Activated CD8-positive, alpha-beta T cell treated with anti-CD3 and anti-CD28 coated beads for 36 hours (primary cell): Measurements from ENCODE around the gene LRG1. TPM values are rescaled to one million over a fixed set of nuclear protein-coding genes. Genes with fewer than 3 reads are reported as not detected.
A peak's percentile ranks its signal among the peaks of the same experiment; 100 is the strongest.

Experiments used
- ATAC-seq: fragments of 200-7000 bp; cut with Tn5 transposase; one replicate; pipeline ENCODE4 v1.10.0; 2021; ENCODE audit warnings: mild to moderate bottlenecking, moderate library complexity
- CTCF ChIA-PET: fragments of 350-600 bp; sonication (Branson Sonifier 250); formaldehyde crosslinking; loops from one replicate; lab custom pipeline; 2021; ENCODE audit warnings: antibody characterized with exemption; lab: Charles Lee
- POLR2A ChIA-PET: fragments of 350-600 bp; sonication (Branson Sonifier 250); formaldehyde crosslinking; loops from one replicate; lab custom pipeline; 2021; ENCODE audit warnings: antibody characterized with exemption; lab: Charles Lee
- DNase-seq: peaks from one replicate; pipeline ENCODE4 v3.0.0-alpha.2; 2020
- H3K27ac Mint-ChIP-seq: one replicate; pipeline ENCODE4 v1.8.0; 2021; ENCODE audit warnings: mild to moderate bottlenecking, mixed read lengths
- H3K27me3 Mint-ChIP-seq: one replicate; pipeline ENCODE4 v1.8.0; 2021; ENCODE audit warnings: mixed read lengths
- H3K36me3 Mint-ChIP-seq: one replicate; pipeline ENCODE4 v1.8.0; 2021; ENCODE audit warnings: low read depth, mixed read lengths
- H3K4me1 Mint-ChIP-seq: one replicate; pipeline ENCODE4 v1.8.0; 2021; ENCODE audit warnings: low read depth, mixed read lengths
- H3K4me3 Mint-ChIP-seq: one replicate; pipeline ENCODE4 v1.8.0; 2021; ENCODE audit warnings: mild to moderate bottlenecking, moderate library complexity, mixed read lengths
- H3K9me3 Mint-ChIP-seq: one replicate; pipeline ENCODE4 v1.8.0; 2021; ENCODE audit warnings: mixed read lengths
- intact Hi-C: fragments of 100-400 bp; cut with micrococcal nuclease; formaldehyde crosslinking; loops from one replicate; pipeline ENCODE4 v1.10.0; 2022
- total RNA-seq, 2 experiments: library from RNA; stranded (reverse); gene quantifications; one replicate each; pipeline ENCODE4 v1.2.3, GENCODE V29; 2021
- TF ChIP-seq, protein P1 (sequence below): fragments of 200-600 bp; IDR thresholded peaks from one replicate; pipeline ENCODE4 v1.8.0; 2022; ENCODE audit warnings: antibody characterized with exemption, mild to moderate bottlenecking

LRG1 gene
- total RNA-seq, 2 experiments from 2014 or later: 0.09 TPM; not detected in 1

DNA sequence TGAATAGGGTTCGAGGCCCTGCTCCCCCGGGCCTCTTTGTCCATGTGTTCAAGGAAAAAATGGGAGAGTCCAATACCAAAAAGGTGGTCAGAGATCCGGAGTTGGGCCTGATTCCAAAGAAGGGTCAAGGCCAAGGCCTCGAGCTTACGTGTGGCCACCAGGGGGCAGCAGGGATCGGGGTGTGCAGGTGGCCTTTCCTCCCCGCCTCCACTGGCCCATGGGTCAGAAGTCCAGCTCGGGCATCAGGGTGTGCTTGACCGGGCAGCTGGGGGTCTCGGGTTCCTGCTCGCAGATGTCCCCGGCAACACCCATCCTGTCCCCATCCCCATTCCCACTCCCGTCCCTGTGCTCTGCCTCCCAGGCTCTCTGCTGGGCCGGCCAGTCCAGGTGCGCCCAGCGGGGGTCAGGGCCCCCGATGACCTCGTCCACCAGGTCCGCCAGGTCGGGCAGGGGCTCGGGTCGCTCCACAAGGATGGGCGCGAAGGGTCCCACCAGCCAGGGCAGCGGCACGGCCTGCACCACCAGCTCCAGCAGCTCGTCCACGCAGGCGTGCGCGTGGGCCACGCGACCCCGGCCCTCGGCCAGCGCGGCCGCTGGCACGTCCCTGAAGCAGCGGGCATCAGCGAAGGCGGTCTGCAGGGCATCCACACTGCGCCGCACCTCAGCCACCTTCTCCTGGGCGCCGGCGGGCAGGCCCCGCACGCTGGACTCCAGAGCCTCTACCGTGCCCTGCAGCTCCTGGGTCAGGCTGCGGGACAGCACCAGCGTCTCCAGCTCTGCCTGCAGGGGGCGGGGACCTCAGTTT is 16.3 kb downstream of the LRG1 start:
- no peak for ATAC-seq
- no peaks in the 10 kb centered on the region for H3K9me3 Mint-ChIP-seq
- no peaks in the 10 kb centered on the region for H3K4me1 Mint-ChIP-seq
- CTCF ChIA-PET: interaction anchor here (0.6 to 4.1 kb wide), 20 partner anchors 9 to 434 kb away, joined by 3 to 39 read pairs (median 3); partner anchors contain the start of genes LRG1 and PLIN5
- POLR2A ChIA-PET: interaction anchor here (0.6 to 1.3 kb wide), 2 partner anchors 11 to 323 kb away, joined by 3 to 5 read pairs; partner anchors contain the start of gene PLIN5
- DNase-seq: peak; percentile 43
- H3K4me3 Mint-ChIP-seq: no peak overlapping the region
- TF ChIP-seq, protein P1, sequence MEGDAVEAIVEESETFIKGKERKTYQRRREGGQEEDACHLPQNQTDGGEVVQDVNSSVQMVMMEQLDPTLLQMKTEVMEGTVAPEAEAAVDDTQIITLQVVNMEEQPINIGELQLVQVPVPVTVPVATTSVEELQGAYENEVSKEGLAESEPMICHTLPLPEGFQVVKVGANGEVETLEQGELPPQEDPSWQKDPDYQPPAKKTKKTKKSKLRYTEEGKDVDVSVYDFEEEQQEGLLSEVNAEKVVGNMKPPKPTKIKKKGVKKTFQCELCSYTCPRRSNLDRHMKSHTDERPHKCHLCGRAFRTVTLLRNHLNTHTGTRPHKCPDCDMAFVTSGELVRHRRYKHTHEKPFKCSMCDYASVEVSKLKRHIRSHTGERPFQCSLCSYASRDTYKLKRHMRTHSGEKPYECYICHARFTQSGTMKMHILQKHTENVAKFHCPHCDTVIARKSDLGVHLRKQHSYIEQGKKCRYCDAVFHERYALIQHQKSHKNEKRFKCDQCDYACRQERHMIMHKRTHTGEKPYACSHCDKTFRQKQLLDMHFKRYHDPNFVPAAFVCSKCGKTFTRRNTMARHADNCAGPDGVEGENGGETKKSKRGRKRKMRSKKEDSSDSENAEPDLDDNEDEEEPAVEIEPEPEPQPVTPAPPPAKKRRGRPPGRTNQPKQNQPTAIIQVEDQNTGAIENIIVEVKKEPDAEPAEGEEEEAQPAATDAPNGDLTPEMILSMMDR: peak; percentile 77
- H3K36me3 Mint-ChIP-seq: no peaks in the 10 kb centered on the region
- no peak overlapping the region for H3K27ac Mint-ChIP-seq
- no peaks in the 10 kb centered on the region for H3K27me3 Mint-ChIP-seq
- intact Hi-C loops: no loop called here

DNA sequence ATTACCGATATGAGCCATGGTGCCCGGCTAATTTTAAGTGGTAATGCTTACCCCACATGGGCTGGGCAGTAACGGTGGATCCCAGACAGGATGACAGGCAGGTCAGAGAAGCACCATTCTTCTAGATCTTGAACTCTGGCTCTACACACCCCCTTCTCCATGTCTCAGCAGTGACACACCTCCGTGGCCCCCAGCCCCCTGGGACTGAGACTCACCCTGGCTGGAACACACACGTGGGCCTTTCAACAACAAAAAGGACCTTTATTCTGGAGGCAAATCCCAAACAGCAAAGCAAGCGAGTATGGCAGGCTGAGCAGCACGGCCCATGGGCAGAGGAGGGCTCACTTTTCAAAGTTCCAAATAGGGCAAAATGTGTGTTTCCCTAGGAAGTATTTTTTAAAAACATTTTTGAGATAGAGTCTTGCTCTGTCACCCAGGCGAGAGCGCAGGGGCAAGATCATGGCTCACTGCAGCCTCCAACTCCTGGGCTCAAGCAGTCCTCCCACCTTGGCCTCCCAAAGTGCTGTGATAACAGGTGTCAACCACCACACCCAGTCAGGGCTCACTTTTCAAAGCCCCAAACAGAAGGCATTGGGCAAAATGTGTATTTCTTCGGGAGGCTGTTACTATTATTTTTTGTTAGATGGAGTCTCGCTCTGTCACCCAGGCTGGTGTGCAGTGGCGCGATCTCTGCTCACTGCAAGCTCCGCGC is 17.4 kb downstream of the LRG1 start:
- intact Hi-C loops: no loop called here
- Mint-ChIP-seq H3K4me3 (no peak overlapping the region), H3K36me3 (no peaks in the 10 kb centered on the region), H3K9me3 (no peaks in the 10 kb centered on the region), H3K4me1 (no peaks in the 10 kb centered on the region), H3K27me3 (no peaks in the 10 kb centered on the region), H3K27ac (no peak overlapping the region)
- CTCF ChIA-PET: interaction anchor here (0.6 to 4.1 kb wide), 14 partner anchors 8 to 433 kb away, joined by 3 to 39 read pairs (median 4); partner anchors contain the start of genes LRG1 and PLIN5
- POLR2A ChIA-PET: interaction anchor here (1.3 kb wide), 1 partner anchor 12 kb away, joined by 5 read pairs; the partner anchor contains the start of gene PLIN5
- no peak for ATAC-seq
- TF ChIP-seq, protein P1: no peak
- no peak for DNase-seq

DNA sequence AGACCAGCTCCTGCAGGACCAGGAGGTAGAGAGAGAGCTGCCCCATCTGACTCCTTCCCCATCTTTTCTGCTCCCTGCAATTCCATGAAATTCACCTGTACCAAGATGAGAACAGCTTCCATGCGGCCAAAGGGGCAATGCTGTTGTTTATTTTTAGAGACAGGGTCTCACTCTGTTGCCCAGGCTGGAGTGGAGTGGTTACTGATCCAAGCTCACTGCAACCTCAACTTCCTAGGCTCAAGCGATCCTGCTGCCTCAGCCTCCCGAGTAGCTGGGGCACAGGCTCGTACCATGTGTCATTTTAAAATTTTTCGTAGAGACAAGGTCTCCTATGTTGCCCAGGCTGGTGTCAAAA is 18.0 kb downstream of the LRG1 start:
- DNase-seq (no peak), ATAC-seq (no peak)
- intact Hi-C loops: no loop called here
- Mint-ChIP-seq H3K9me3 (no peaks in the 10 kb centered on the region), H3K36me3 (no peaks in the 10 kb centered on the region), H3K4me1 (no peaks in the 10 kb centered on the region), H3K27me3 (no peaks in the 10 kb centered on the region), H3K4me3 (no peak overlapping the region), H3K27ac (no peak overlapping the region)
- ChIA-PET POLR2A (no interaction called here), CTCF (interaction anchor here (1.2 to 4.1 kb wide), 2 partner anchors 45 to 114 kb away, joined by 5 to 17 read pairs; no protein-coding TSS in a partner anchor)
- TF ChIP-seq, protein P1: no peak

DNA sequence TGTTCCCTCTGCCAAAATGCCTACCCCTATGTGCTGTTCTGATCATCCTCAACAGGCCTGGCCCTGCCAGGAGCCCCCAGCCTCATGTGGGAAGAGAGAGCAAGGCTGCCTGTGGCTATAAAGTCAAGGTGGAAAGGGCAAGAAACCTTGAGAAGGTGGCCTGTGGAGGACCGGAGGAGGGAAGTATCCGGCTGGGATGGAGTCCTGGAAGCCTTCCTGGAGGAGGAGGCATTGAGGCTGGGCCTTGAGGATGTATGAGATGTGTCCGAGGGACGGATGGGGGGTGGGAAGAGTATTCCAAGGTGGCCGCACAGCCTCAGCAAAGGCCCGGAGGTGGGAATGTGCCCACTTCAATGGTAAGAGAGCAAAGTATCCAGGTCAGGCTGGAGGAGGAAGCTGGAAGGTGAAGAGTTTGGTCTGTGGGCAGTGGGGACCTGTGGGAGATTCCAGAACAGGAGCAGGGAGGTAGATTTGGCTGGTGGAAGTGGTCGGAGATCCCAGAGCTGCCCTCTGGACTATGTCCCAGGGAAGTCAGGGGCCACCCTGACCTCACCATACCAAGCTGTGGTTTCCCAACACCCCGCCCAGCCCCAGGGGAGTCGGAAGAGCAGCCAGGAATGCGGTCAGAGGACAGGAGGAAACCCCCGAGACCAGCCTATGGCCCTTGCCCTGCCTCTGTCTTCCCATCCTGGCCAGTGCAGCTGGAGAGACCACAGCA is 18.5 kb downstream of the LRG1 start:
- POLR2A ChIA-PET: no interaction called here

More for the DNA sequence above, 18.5 kb downstream of the LRG1 start:
- CTCF ChIA-PET: interaction anchor here (0.6 to 4.1 kb wide), 3 partner anchors 46 to 1884 kb away, joined by 3 to 17 read pairs (median 5); no protein-coding TSS in a partner anchor
- no peak for ATAC-seq
- no peaks in the 10 kb centered on the region for H3K36me3 Mint-ChIP-seq
- H3K4me1 Mint-ChIP-seq: no peaks in the 10 kb centered on the region
- H3K27ac Mint-ChIP-seq: no peak overlapping the region
- TF ChIP-seq, protein P1: no peak
- no peak for DNase-seq
- H3K9me3 Mint-ChIP-seq: no peaks in the 10 kb centered on the region
- H3K27me3 Mint-ChIP-seq: no peaks in the 10 kb centered on the region
- H3K4me3 Mint-ChIP-seq: no peak overlapping the region
- intact Hi-C loops: no loop called here
